OCI-LY3 (cell line): Measurements from ENCODE around the gene KRT16.

ENCODE experiments used
- CTCF ChIP-seq: fragments of 200-600, 300-600 bp; sonication (generic); IDR thresholded peaks from 2 replicates; pipeline ENCODE4 v1.5.1; 2014; ENCODE audit warnings: antibody characterized with exemption, low read length, low read depth
- EZH2phosphoT487 ChIP-seq: fragments of 200-600 bp; shearing (Covaris generic); IDR thresholded peaks from 2 replicates; pipeline ENCODE4 v1.6.1; 2018; ENCODE audit warnings: antibody characterized with exemption, mixed run types, low read depth

- TF ChIP-seq EZH2phosphoT487: no peak
- no peak for TF ChIP-seq CTCF
Measured at GRCh38 chr17:41589301-41589700, 23.3 kb downstream of the KRT16 start.
